Transverse colon (tissue), 4 donors: ENCODE measurements around the gene POU2F3. TPM values are rescaled to one million over a fixed set of nuclear protein-coding genes. Genes with fewer than 3 reads are reported as not detected.
"Not testable (repeated sequence)": the region's sequence is repeated elsewhere in the genome, so short reads cannot be mapped to it uniquely, and the experiment has no call there.

Experiments
- DNase-seq: peaks from one replicate; pipeline ENCODE4 v3.0.0-alpha.2; 2019
- H3K27ac ChIP-seq, 4 donors: fragments of 200-600 bp; sonication (generic); 2 replicates each; pipeline ENCODE4 v1.5.1; 2016 to 2018; ENCODE audit warnings: inconsistent platforms in 4 of 4
- H3K27me3 ChIP-seq: fragments of 200-600 bp; sonication (generic); 2 replicates; pipeline ENCODE4 v1.5.1; 2017; ENCODE audit warnings: inconsistent platforms
- H3K36me3 ChIP-seq, 4 donors: fragments of 200-600 bp; sonication (generic); 2 replicates each; pipeline ENCODE4 v1.5.1; 2017 to 2019; ENCODE audit warnings: inconsistent platforms in 4 of 4
- H3K4me1 ChIP-seq, 4 donors: fragments of 200-600 bp; sonication (generic); 2 replicates each; pipeline ENCODE4 v1.5.1; 2017 to 2020; ENCODE audit warnings: inconsistent platforms in 4 of 4
- H3K4me3 ChIP-seq, 4 donors: fragments of 200-600 bp; sonication (generic); 1 replicate in 1 of 4; 2 replicates in 3 of 4; pipeline versions ENCODE4 v1.5.1 to v1.6.1; 2017 to 2019; ENCODE audit warnings: inconsistent platforms in 4 of 4
- H3K9me3 ChIP-seq, 2 donors: fragments of 200-600 bp; sonication (generic); 2 replicates each; pipeline ENCODE4 v1.5.1; 2017 to 2019; ENCODE audit warnings: inconsistent platforms in 2 of 2
- EP300 ChIP-seq: sonication (generic); formaldehyde crosslinking; IDR thresholded peaks from one replicate; pipeline ENCODE4 v1.6.1; 2017; ENCODE audit warnings: antibody characterized with exemption, low read depth
- POLR2A ChIP-seq: fragments of 450-650 bp; IDR thresholded peaks from one replicate; pipeline ENCODE4 v1.6.1; 2016; ENCODE audit warnings: antibody characterized with exemption, mild to moderate bottlenecking, moderate library complexity
- POLR2AphosphoS5 ChIP-seq, 3 donors: sonication (generic); formaldehyde crosslinking; IDR thresholded peaks; one replicate each; pipeline ENCODE4 v1.6.1; 2016; ENCODE audit warnings: antibody characterized with exemption in 3 of 3
- WGBS, 2 donors: methylation state at CpG; one replicate each; pipeline ENCODE4 v1.1.5; 2018; ENCODE audit warnings: low coverage in 1 of 2; 5-methylcytosine and 5-hydroxymethylcytosine counted together
- in situ Hi-C, 4 donors: fragments of 200-750 bp; cut with MboI; loops; one replicate each; pipeline versions ENCODE4 v1.15.0 to v1.15.1; 2017; ENCODE audit warnings: low sequenced_read_pairs in 3 of 4, low pct_ligation_motif_present in 1 of 4, low pct_unique_long_range_greater_than_20kb in 1 of 4
- intact Hi-C: fragments of 100-400 bp; cut with DNase I; formaldehyde crosslinking; loops from one replicate; pipeline ENCODE4 v1.15.1; 2023; ENCODE audit warnings: low total_unique reads
- total RNA-seq, 4 donors: library from RNA; depleted of rRNA; stranded (reverse); fragments of >200 nt; gene quantifications; one replicate each; pipeline ENCODE4 v1.1.0, GENCODE V29; 2016
- TF ChIP-seq, protein P1 (sequence below), 5 experiments: fragments of 200-600 bp in 3 of 5; fragments of 450-650 bp in 2 of 5; sonication (generic) in 3 of 5; IDR thresholded peaks; 1 replicate in 2 of 5; 2 replicates in 3 of 5; pipeline ENCODE4 v1.5.1; 2016 to 2017; ENCODE audit warnings: antibody characterized with exemption in 5 of 5, inconsistent platforms in 3 of 5, mild to moderate bottlenecking in 2 of 5, moderate library complexity in 1 of 5

POU2F3 gene
- total RNA-seq, 4 donors from 2014 or later = 1.9 to 2.2 TPM; not detected in 2

DNA sequence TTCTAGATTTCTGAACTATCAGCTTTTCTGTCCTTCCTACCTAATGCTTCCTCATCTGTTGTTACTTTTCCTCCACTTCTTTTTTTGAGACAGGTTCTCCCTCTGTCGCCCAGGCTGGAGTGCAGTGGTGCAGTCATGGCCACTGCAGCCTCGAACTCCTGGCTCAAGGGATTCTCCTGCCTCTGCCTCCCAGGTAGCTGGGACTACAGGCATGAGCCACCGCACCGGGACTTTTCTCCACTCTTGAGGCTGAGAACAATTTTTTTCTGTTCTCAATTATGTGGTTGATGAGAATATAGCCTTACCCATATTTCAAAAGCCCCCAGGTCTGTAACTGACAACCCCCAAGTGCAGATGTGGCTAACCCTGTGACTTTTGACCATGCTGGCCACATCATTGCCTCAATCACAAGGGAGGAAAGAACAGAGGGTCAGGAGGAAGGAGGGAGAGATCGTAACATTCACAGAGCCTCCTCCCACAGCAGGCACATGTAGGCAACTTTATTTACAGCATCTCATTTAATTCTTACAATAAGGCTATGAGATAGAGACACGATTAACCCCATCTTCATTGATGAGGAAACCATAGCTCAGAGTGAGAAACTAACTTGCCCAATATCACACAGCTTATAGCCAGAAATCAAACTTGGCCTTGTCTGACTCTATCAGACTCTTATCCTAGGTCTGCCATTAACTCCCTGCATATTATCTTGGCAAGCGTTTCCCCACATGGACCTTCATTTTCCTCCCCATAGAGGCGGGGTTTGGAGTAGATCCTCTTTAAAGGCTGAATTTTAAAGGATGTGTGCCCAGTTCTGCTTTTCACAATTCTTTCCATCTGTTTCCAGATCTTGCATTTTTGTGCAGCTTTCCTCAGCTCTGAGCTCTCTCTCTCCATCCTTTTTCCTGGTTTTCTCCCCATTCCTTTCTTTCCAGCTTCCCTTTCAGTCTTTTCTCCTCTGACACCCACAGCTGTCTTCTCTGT lies 9.6 kb downstream of the POU2F3 start:
- Histone ChIP-seq H3K4me1 (no peaks in the 10 kb centered on the region), H3K9me3 (no peaks in the 10 kb centered on the region), H3K36me3 (no peaks in the 10 kb centered on the region), H3K27ac (no peak overlapping the region), H3K4me3 (no peak overlapping the region), H3K27me3 (peaks cover 38% of the 10 kb centered on the region)
- no peak for DNase-seq
- TF ChIP-seq POLR2AphosphoS5 (IDR thresholded peaks at IDR 0.05) (no peak), POLR2A (no peak), EP300 (no peak)
- TF ChIP-seq, protein P1, sequence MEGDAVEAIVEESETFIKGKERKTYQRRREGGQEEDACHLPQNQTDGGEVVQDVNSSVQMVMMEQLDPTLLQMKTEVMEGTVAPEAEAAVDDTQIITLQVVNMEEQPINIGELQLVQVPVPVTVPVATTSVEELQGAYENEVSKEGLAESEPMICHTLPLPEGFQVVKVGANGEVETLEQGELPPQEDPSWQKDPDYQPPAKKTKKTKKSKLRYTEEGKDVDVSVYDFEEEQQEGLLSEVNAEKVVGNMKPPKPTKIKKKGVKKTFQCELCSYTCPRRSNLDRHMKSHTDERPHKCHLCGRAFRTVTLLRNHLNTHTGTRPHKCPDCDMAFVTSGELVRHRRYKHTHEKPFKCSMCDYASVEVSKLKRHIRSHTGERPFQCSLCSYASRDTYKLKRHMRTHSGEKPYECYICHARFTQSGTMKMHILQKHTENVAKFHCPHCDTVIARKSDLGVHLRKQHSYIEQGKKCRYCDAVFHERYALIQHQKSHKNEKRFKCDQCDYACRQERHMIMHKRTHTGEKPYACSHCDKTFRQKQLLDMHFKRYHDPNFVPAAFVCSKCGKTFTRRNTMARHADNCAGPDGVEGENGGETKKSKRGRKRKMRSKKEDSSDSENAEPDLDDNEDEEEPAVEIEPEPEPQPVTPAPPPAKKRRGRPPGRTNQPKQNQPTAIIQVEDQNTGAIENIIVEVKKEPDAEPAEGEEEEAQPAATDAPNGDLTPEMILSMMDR (IDR thresholded peaks at IDR 0.05) = no peak
- in situ Hi-C loops = no loop called here
- intact Hi-C loops = no loop called here
- 78 to 79% methylated on average over 8 of the region's 8 CpGs for WGBS, 2 donors

- intact Hi-C loops, H3K4me1 ChIP-seq, H3K9me3 ChIP-seq, H3K36me3 ChIP-seq, H3K27ac ChIP-seq, H3K4me3 ChIP-seq, DNase-seq, in situ Hi-C loops: not testable (repeated sequence)
- peaks cover 76% of the 10 kb centered on the region for H3K27me3 ChIP-seq
- 94% methylated on average over 13 of the region's 13 CpGs; no CpG with 5 or more reads in 1 of the 2 donors for WGBS, 2 donors
Observed at GRCh38 chr11:120253377-120253776, 13.4 kb downstream of the POU2F3 start.

DNA sequence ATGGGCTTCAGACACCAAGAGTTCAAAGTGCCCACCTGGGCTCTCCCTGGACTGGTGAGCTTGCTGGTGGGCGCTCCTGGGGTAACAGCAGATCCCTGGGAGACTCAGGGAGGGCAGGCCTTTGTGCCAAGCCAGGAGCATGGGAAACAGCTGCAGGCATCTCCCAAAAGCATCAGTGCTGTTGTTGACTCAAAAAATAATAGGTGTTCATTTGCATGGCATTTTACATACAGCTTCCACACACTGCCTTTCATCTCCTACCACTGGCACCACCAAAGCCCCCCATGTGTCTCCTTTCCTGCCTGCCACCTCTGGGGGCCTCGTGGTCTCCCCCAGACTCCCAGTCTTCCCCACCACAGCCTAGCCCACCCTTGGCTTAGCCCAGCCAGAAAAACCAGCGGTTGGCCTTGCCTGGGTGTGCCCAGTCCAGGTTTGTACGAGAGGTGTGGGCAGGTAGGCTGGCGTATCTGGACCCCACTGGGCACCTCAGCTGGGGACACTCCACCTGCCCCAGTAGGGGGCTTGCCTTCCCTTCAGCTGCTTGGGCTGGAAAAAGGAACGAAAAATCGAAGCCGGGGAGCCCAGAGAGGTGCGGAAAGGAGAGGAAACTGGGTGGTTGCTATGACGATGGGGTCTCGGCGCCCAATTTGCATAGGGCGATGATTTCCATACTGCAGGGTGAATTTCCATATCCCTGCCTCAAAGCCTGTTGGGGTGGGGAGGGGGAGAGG lies 15.0 kb downstream of the POU2F3 start:
- H3K27me3 ChIP-seq = peaks cover 75% of the 10 kb centered on the region
- intact Hi-C loops (no loop called here), in situ Hi-C loops (no loop called here)
- no peak for TF ChIP-seq POLR2A
- TF ChIP-seq POLR2AphosphoS5 (IDR thresholded peaks at IDR 0.05) = no peak
- no peak overlapping the region for H3K4me3 ChIP-seq
- no peaks in the 10 kb centered on the region for H3K9me3 ChIP-seq
- DNase-seq = no peak
- no peaks in the 10 kb centered on the region for H3K4me1 ChIP-seq
- no peaks in the 10 kb centered on the region for H3K36me3 ChIP-seq
- 9 to 29% methylated on average over 4 to 13 of the region's 13 CpGs for WGBS, 2 donors
- no peak overlapping the region for H3K27ac ChIP-seq

DNA sequence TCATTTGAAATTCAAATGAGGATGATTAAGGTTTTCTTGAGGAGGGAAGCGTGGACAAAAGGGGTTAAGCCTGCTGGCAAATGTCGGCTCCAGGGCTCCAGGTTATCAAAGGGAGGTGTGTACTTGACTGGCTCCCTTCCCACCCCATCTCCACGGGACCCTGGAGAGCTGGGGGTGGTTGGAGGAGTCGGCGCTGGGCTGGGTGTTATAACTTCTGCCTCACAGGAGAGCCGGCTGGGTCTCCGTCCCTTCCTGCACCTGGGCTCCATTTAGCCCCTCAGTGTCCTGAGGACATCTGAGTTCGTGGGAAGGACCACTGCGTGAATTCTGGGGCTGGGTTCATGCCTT lies 15.6 kb downstream of the POU2F3 start:
- WGBS, 2 donors = 10% methylated on average over 9 of the region's 9 CpGs; no CpG with 5 or more reads in 1 of the 2 donors
- Histone ChIP-seq H3K27ac (no peak overlapping the region), H3K4me3 (no peak overlapping the region), H3K9me3 (no peaks in the 10 kb centered on the region), H3K36me3 (no peaks in the 10 kb centered on the region), H3K4me1 (no peaks in the 10 kb centered on the region), H3K27me3 (peaks cover 71% of the 10 kb centered on the region)
- no peak for DNase-seq
- intact Hi-C loops (no loop called here), in situ Hi-C loops (no loop called here)
- TF ChIP-seq POLR2A (no peak), EP300 (no peak), POLR2AphosphoS5 (IDR thresholded peaks at IDR 0.05) (no peak)
- TF ChIP-seq, protein P1 (IDR thresholded peaks at IDR 0.05) = no peak

DNA sequence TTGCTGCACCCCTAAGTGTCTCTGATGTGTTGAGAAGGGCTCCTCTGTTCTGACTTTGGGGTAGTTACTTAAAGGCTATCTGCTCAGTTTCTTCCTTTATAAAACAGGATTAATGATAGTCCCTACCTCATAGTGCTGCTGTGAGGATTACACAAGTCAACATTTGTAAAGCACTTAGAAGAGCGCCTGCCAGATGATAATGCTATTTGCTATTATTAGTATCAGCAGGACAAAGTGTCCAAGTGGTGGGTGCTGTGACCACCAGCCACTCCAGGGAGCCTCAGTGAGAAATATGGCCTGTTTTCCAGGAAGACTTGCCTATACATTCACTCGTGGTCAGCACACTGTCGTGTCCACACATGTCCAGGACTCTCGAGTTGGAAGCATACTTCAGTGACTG lies 16.2 kb downstream of the POU2F3 start:
- intact Hi-C loops (no loop called here), in situ Hi-C loops (no loop called here)
- Histone ChIP-seq H3K4me1 (no peaks in the 10 kb centered on the region), H3K27ac (no peak overlapping the region), H3K9me3 (no peaks in the 10 kb centered on the region), H3K27me3 (peaks cover 64% of the 10 kb centered on the region), H3K4me3 (no peak overlapping the region), H3K36me3 (no peaks in the 10 kb centered on the region)
- WGBS, 2 donors = 56% methylated on average over 4 of the region's 4 CpGs; no CpG with 5 or more reads in 1 of the 2 donors
- no peak for DNase-seq
- no peak for TF ChIP-seq POLR2AphosphoS5 (IDR thresholded peaks at IDR 0.05)
